ENCODE data around the gene BLOC1S3. TPM values are rescaled to one million over a fixed set of nuclear protein-coding genes. Genes with fewer than 3 reads are reported as not detected.

BLOC1S3 gene
- total RNA-seq, 1 donor from 2014 or later, result 21.9 TPM

GRCh38 chr19:45144431-45145269 is 33.9 kb upstream of the BLOC1S3 start:
- DNase-seq (ENCODE audit: low read depth), result no peak
- no peak for TF ChIP-seq CTCF (IDR thresholded peaks at IDR 0.05; ENCODE audit: insufficient read depth, low read length, poor library complexity, severe bottlenecking)
- Histone ChIP-seq H3K27me3 (ENCODE audit: control insufficient read depth, insufficient read depth, low read length) (no peaks in the 10 kb centered on the region), H3K36me3 (ENCODE audit: control insufficient read depth, insufficient read depth, low read length) (peaks cover 3% of the 10 kb centered on the region), H3K4me3 (ENCODE audit: low read depth, low read length) (no peak overlapping the region)

GRCh38 chr19:45145270-45146189 is 33.1 kb upstream of the BLOC1S3 start:
- Histone ChIP-seq H3K4me3 (ENCODE audit: low read depth, low read length) (no peak overlapping the region), H3K27me3 (ENCODE audit: control insufficient read depth, insufficient read depth, low read length) (no peaks in the 10 kb centered on the region), H3K36me3 (ENCODE audit: control insufficient read depth, insufficient read depth, low read length) (peaks cover 3% of the 10 kb centered on the region)
- DNase-seq (ENCODE audit: low read depth), result no peak
- TF ChIP-seq CTCF (IDR thresholded peaks at IDR 0.05; ENCODE audit: insufficient read depth, low read length, poor library complexity, severe bottlenecking), result no peak

- Histone ChIP-seq H3K27me3 (ENCODE audit: control insufficient read depth, insufficient read depth, low read length) (peaks cover 3% of the 10 kb centered on the region), H3K36me3 (ENCODE audit: control insufficient read depth, insufficient read depth, low read length) (peaks cover 3% of the 10 kb centered on the region), H3K4me3 (ENCODE audit: low read depth, low read length) (no peak overlapping the region)
- no peak for DNase-seq (ENCODE audit: low read depth)
- no peak for TF ChIP-seq CTCF (IDR thresholded peaks at IDR 0.05; ENCODE audit: insufficient read depth, low read length, poor library complexity, severe bottlenecking)
Observed at GRCh38 chr19:45146251-45146650, 32.3 kb upstream of the BLOC1S3 start.

- H3K4me3 ChIP-seq (ENCODE audit: low read depth, low read length), result no peak overlapping the region
- no peak for DNase-seq (ENCODE audit: low read depth)
- TF ChIP-seq CTCF (IDR thresholded peaks at IDR 0.05; ENCODE audit: insufficient read depth, low read length, poor library complexity, severe bottlenecking), result no peak
- peaks cover 9% of the 10 kb centered on the region for H3K27me3 ChIP-seq (ENCODE audit: control insufficient read depth, insufficient read depth, low read length)
- H3K36me3 ChIP-seq (ENCODE audit: control insufficient read depth, insufficient read depth, low read length), result peaks cover 3% of the 10 kb centered on the region
Observed at GRCh38 chr19:45146741-45147205, 31.8 kb upstream of the BLOC1S3 start.

GRCh38 chr19:45147835-45148676 is 30.5 kb upstream of the BLOC1S3 start:
- Histone ChIP-seq H3K36me3 (ENCODE audit: control insufficient read depth, insufficient read depth, low read length) (no peaks in the 10 kb centered on the region), H3K4me3 (ENCODE audit: low read depth, low read length) (no peak overlapping the region), H3K27me3 (ENCODE audit: control insufficient read depth, insufficient read depth, low read length) (peaks cover 21% of the 10 kb centered on the region)
- no peak for TF ChIP-seq CTCF (IDR thresholded peaks at IDR 0.05; ENCODE audit: insufficient read depth, low read length, poor library complexity, severe bottlenecking)
- DNase-seq (ENCODE audit: low read depth), result no peak
